ENCODE measurements around the gene MYBPHL. TPM values are rescaled to one million over a fixed set of nuclear protein-coding genes. Genes with fewer than 3 reads are reported as not detected.

Gene MYBPHL
- total and polyA plus RNA-seq, 2 of the 13 experiments (the other 11 are each of a cell fraction or from before 2014, with no cell fraction given): 3.7 to 3.8 TPM

- TF ChIP-seq ARID4A (CRISPR knock-in tag; IDR thresholded peaks at IDR 0.05; ENCODE audit: borderline replicate concordance): peak; percentile 22; the same call in 1 of the 2 replicates
- no peak for TF ChIP-seq ZBTB39 (CRISPR knock-in tag; IDR thresholded peaks at IDR 0.05)
- TF ChIP-seq FOSL2 (CRISPR knock-in tag; IDR thresholded peaks at IDR 0.05): 0 out of 2 replicates have a peak, but pooled peaks have one; percentile 3
- no peak for TF ChIP-seq ZNF619 (CRISPR knock-in tag; IDR thresholded peaks at IDR 0.05)
- no peak for TF ChIP-seq EEA1 (CRISPR knock-in tag; IDR thresholded peaks at IDR 0.05; ENCODE audit: borderline replicate concordance)
Measured at GRCh38 chr1:109248797-109249629, 57.8 kb downstream of the MYBPHL start, which contains the start of gene CELSR2 (continued).
